Upper lobe of left lung (tissue), 6 donors: ENCODE results near the gene SUCO. TPM values are rescaled to one million over a fixed set of nuclear protein-coding genes. Genes with fewer than 3 reads are reported as not detected.

ENCODE experiments used
- ATAC-seq, 2 donors: fragments of 200-7000 bp; cut with Tn5 transposase; one replicate each; pipeline ENCODE4 v1.9.1; 2022; ENCODE audit warnings: mild to moderate bottlenecking in 2 of 2, moderate library complexity in 2 of 2; ENCODE audit not compliant: low FRiP score in 2 of 2
- DNase-seq, 2 donors: peaks; one replicate each; pipeline ENCODE4 v3.0.0-alpha.2; 2019 to 2020
- H3K27ac ChIP-seq, 4 donors: fragments of 200-600 bp; sonication (generic); one replicate each; pipeline ENCODE4 v1.5.1; 2016 to 2019
- H3K27me3 ChIP-seq, 4 donors: fragments of 200-600 bp; sonication (generic); one replicate each; pipeline ENCODE4 v1.5.1; 2017 to 2019
- H3K36me3 ChIP-seq, 4 donors: fragments of 200-600 bp; sonication (generic); one replicate each; pipeline ENCODE4 v1.5.1; 2016 to 2019
- H3K4me1 ChIP-seq, 4 donors: fragments of 200-600 bp; sonication (generic); one replicate each; pipeline ENCODE4 v1.5.1; 2018 to 2019
- H3K4me3 ChIP-seq, 4 donors: fragments of 200-600 bp; sonication (generic); one replicate each; pipeline ENCODE4 v1.5.1; 2017 to 2019; ENCODE audit warnings: mild to moderate bottlenecking in 2 of 4, moderate library complexity in 1 of 4
- H3K9me3 ChIP-seq, 4 donors: fragments of 200-600 bp; sonication (generic); one replicate each; pipeline ENCODE4 v1.5.1; 2018 to 2019
- CTCF ChIP-seq, 6 experiments: fragments of 450-650 bp in 4 of 6; fragments of 200-600 bp in 2 of 6; sonication (generic) in 2 of 6; IDR thresholded peaks; one replicate each; pipeline ENCODE4 v1.5.1; 2016 to 2019; ENCODE audit warnings: antibody characterized with exemption in 6 of 6
- EP300 ChIP-seq, 4 donors: sonication (generic); formaldehyde crosslinking; IDR thresholded peaks; one replicate each; pipeline ENCODE4 v1.5.1; 2017; ENCODE audit warnings: antibody characterized with exemption in 4 of 4, control low read depth in 2 of 4
- POLR2A ChIP-seq, 4 donors: fragments of 450-650 bp; IDR thresholded peaks; one replicate each; pipeline ENCODE4 v1.5.1; 2016 to 2017; ENCODE audit warnings: antibody characterized with exemption in 4 of 4, mild to moderate bottlenecking in 2 of 4
- POLR2AphosphoS5 ChIP-seq, 2 donors: sonication (generic); formaldehyde crosslinking; IDR thresholded peaks; one replicate each; pipeline ENCODE4 v1.5.1; 2017; ENCODE audit warnings: antibody characterized with exemption in 2 of 2
- WGBS, 2 donors: methylation state at CpG; one replicate each; pipeline ENCODE4 v1.1.5; 2017 to 2018; 5-methylcytosine and 5-hydroxymethylcytosine counted together
- total RNA-seq, 6 donors: library from RNA; depleted of rRNA in 4 of 6; stranded (reverse); fragments of >200 nt in 4 of 6; gene quantifications; one replicate each; pipeline versions ENCODE4 v1.1.0 to v1.2.1, GENCODE V29; 2016 to 2021
- donor health status: DM: no; HTN: no; CAD: no; lungs with moderate emphysema.
- donor health status: DM: no; HTN: yes; CAD: no; lungs with severe emphysema.

SUCO gene
- total RNA-seq, 6 donors from 2014 or later, result 14.4 to 59.2 (median 29.5) TPM

- Histone ChIP-seq H3K36me3 (no peaks in the 10 kb centered on the region), H3K27me3 (no peaks in the 10 kb centered on the region), H3K27ac (no peak overlapping the region), H3K4me1 (peaks cover 0 to 20% (median 5%) of the 10 kb centered on the region in 4 donors), H3K4me3 (no peak overlapping the region), H3K9me3 (no peaks in the 10 kb centered on the region)
- TF ChIP-seq POLR2AphosphoS5 (IDR thresholded peaks at IDR 0.05), result no peak
- no peak for TF ChIP-seq EP300 (IDR thresholded peaks at IDR 0.05)
- no peak for TF ChIP-seq CTCF (IDR thresholded peaks at IDR 0.05)
- TF ChIP-seq POLR2A (IDR thresholded peaks at IDR 0.05), result no peak
- WGBS, 2 donors, result 52 to 59% methylated on average over 1 of the region's 1 CpG
- ATAC-seq (no peak), DNase-seq (no peak)
These were observed 36.3 kb upstream of the SUCO start for GRCh38 chr1:172496678-172497077.

- Histone ChIP-seq H3K4me1 (peaks cover 0 to 20% (median 5%) of the 10 kb centered on the region in 4 donors), H3K9me3 (no peaks in the 10 kb centered on the region), H3K27ac (peak overlapping the region in 1 of 4 donors; percentile 13), H3K36me3 (no peaks in the 10 kb centered on the region), H3K4me3 (no peak overlapping the region), H3K27me3 (no peaks in the 10 kb centered on the region)
- TF ChIP-seq POLR2AphosphoS5 (IDR thresholded peaks at IDR 0.05), result no peak
- no peak for TF ChIP-seq CTCF (IDR thresholded peaks at IDR 0.05)
- no peak for TF ChIP-seq EP300 (IDR thresholded peaks at IDR 0.05)
- no peak for TF ChIP-seq POLR2A (IDR thresholded peaks at IDR 0.05)
- WGBS, 2 donors, result 35% methylated on average over 5 of the region's 5 CpGs
- ATAC-seq (peak in 1 of 2 donors; percentile 61), DNase-seq (peak in 1 of 2 donors; percentile 46)
These were observed 35.7 kb upstream of the SUCO start for GRCh38 chr1:172497230-172497629.

- WGBS, 2 donors, result 56 to 57% methylated on average over 2 of the region's 2 CpGs
- DNase-seq, result peak in 1 of 2 donors; percentile 66
These were observed 34.1 kb upstream of the SUCO start for GRCh38 chr1:172498857-172499256.

DNA sequence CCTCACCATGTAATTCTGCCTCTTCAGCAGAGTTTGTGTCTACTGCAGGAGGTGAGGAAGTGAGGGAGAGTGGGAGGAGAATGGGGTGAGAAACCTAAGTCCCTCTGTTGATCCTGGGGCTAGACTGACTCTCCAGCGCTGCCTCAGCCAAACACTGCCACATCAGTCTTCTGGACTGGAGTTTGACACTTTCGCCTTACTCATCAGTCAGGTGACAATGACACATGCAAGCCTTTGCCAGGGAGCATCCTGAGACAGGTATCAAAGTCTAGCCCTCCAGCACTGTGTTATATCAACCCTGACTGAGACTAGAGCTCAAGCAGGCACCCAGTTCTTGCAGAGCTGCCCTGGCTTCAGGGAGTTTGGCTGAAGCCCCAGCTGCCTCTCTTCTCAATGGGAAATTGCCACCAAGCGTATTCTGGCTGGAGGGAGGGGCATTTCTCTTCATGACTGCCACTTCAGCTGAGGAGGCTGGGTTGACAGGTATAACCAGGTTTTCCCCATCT lies 33.3 kb upstream of the SUCO start:
- Histone ChIP-seq H3K27me3 (no peaks in the 10 kb centered on the region), H3K27ac (peak overlapping the region in 2 of 4 donors; percentile 41 to 60), H3K9me3 (no peaks in the 10 kb centered on the region), H3K4me1 (peaks cover 0 to 20% (median 5%) of the 10 kb centered on the region in 4 donors), H3K4me3 (no peak overlapping the region), H3K36me3 (no peaks in the 10 kb centered on the region)
- peak; percentile 31 to 56 for ATAC-seq
- TF ChIP-seq EP300 (IDR thresholded peaks at IDR 0.05), result no peak
- 50 to 68% methylated on average over 1 to 3 of the region's 3 CpGs for WGBS, 2 donors
- DNase-seq, result peak in 1 of 2 donors; percentile 81

More at GRCh38 chr1:172498857-172499256, 34.1 kb upstream of the SUCO start:
- H3K4me1 ChIP-seq, result peaks cover 0 to 20% (median 5%) of the 10 kb centered on the region in 4 donors
- no peaks in the 10 kb centered on the region for H3K36me3 ChIP-seq
- TF ChIP-seq POLR2AphosphoS5 (IDR thresholded peaks at IDR 0.05) (no peak), CTCF (IDR thresholded peaks at IDR 0.05) (no peak), POLR2A (IDR thresholded peaks at IDR 0.05) (no peak), EP300 (IDR thresholded peaks at IDR 0.05) (no peak)
- no peaks in the 10 kb centered on the region for H3K9me3 ChIP-seq
- peak in 1 of 2 donors; percentile 44 for ATAC-seq
- peak overlapping the region in 1 of 4 donors; percentile 60 for H3K27ac ChIP-seq
- no peaks in the 10 kb centered on the region for H3K27me3 ChIP-seq
- no peak overlapping the region for H3K4me3 ChIP-seq

GRCh38 chr1:172500207-172500606 lies 32.7 kb upstream of the SUCO start:
- DNase-seq (no peak), ATAC-seq (no peak)
- peak overlapping the region in 2 of 4 donors; percentile 52 to 60 for H3K27ac ChIP-seq
- 48 to 68% methylated on average over 2 of the region's 2 CpGs for WGBS, 2 donors
- TF ChIP-seq POLR2A (IDR thresholded peaks at IDR 0.05) (no peak), EP300 (IDR thresholded peaks at IDR 0.05) (no peak), POLR2AphosphoS5 (IDR thresholded peaks at IDR 0.05) (no peak), CTCF (IDR thresholded peaks at IDR 0.05) (no peak)
- no peak overlapping the region for H3K4me3 ChIP-seq
- peaks cover 0 to 20% (median 5%) of the 10 kb centered on the region in 4 donors for H3K4me1 ChIP-seq
- H3K9me3 ChIP-seq, result no peaks in the 10 kb centered on the region
- no peaks in the 10 kb centered on the region for H3K36me3 ChIP-seq
- H3K27me3 ChIP-seq, result no peaks in the 10 kb centered on the region
